ENCODE measurements around the gene MAD1L1.

GRCh38 chr7:1767524-1767923 lies 465.2 kb downstream of the MAD1L1 start:
- TF ChIP-seq CTCF (IDR thresholded peaks at IDR 0.05) (no peak), POLR2A (IDR thresholded peaks at IDR 0.05) (no peak)
